ENCODE data around the gene TUBD1.
"Not testable (repeated sequence)": the region's sequence is repeated elsewhere in the genome, so short reads cannot be mapped to it uniquely, and the experiment has no call there.

DNA sequence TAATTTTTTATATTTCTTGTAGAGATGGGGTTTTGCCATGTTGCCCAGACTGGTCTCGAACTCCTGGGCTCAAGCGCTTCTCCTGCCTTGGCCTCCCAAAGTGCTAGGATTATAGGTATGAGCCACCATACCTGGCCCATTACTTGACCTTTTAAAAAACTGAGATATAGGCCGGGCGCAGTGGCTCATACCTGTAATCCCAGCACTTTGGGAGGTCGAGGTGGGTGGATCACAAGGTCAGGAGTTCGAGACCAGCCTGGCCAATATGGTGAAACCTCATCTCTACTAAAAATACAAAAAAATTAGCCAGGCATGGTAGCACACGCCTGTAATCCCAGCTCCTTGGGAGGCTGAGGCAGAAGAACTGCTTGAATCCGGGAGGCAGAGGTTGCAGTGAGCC lies 19.3 kb downstream of the TUBD1 start:
- TF ChIP-seq NR3C1 (CRISPR knock-in tag; IDR thresholded peaks at IDR 0.05); PCBP1 (IDR thresholded peaks at IDR 0.05; ENCODE audit: borderline replicate concordance, low read depth, low read length); EP300 (IDR thresholded peaks at IDR 0.05; ENCODE audit: low read depth in 2 of 2, low read length in 2 of 2); EP300 (CRISPR knock-in tag; IDR thresholded peaks at IDR 0.05; ENCODE audit: borderline replicate concordance); POLR2A (IDR thresholded peaks at IDR 0.05; ENCODE audit: insufficient read depth in 1 of 2, low read depth in 2 of 2, low read length in 2 of 2); MXI1 (IDR thresholded peaks at IDR 0.05; ENCODE audit: borderline replicate concordance, low read depth, low read length); MAFF (IDR thresholded peaks at IDR 0.05; ENCODE audit: low read depth, low read length); ZNF335 (CRISPR knock-in tag; IDR thresholded peaks at IDR 0.05); SOX5 (CRISPR knock-in tag; IDR thresholded peaks at IDR 0.05; ENCODE audit: borderline replicate concordance); SRSF9 (IDR thresholded peaks at IDR 0.05; ENCODE audit: borderline replicate concordance, insufficient read depth, low read depth, low read length, poor library complexity, severe bottlenecking); KAT7 (CRISPR knock-in tag; IDR thresholded peaks at IDR 0.05; ENCODE audit: borderline replicate concordance); ZNF446 (CRISPR knock-in tag; IDR thresholded peaks at IDR 0.05): not testable (repeated sequence)
